ENCODE measurements around the gene CHN2. TPM values are rescaled to one million over a fixed set of nuclear protein-coding genes. Genes with fewer than 3 reads are reported as not detected.

CHN2 gene
- polyA plus RNA-seq, 2 of the 4 experiments (the other 2 are of a cell fraction), result 0.06 TPM; not detected in 1

- POLR2A ChIA-PET, result no interaction called here
- H3K4me3 ChIP-seq, result no peak overlapping the region
- DNase-seq (ENCODE audit: low read depth in 1 of 2, low spot score in 1 of 2) (no peak), ATAC-seq (no peak), FAIRE-seq (no peak)
- TF ChIP-seq CHD2 (IDR thresholded peaks at IDR 0.05; ENCODE audit: low read length, partially characterized antibody), result no peak
- TF ChIP-seq, protein P1, sequence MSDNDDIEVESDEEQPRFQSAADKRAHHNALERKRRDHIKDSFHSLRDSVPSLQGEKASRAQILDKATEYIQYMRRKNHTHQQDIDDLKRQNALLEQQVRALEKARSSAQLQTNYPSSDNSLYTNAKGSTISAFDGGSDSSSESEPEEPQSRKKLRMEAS (IDR thresholded peaks at IDR 0.05), result no peak
- TF ChIP-seq, protein P2, sequence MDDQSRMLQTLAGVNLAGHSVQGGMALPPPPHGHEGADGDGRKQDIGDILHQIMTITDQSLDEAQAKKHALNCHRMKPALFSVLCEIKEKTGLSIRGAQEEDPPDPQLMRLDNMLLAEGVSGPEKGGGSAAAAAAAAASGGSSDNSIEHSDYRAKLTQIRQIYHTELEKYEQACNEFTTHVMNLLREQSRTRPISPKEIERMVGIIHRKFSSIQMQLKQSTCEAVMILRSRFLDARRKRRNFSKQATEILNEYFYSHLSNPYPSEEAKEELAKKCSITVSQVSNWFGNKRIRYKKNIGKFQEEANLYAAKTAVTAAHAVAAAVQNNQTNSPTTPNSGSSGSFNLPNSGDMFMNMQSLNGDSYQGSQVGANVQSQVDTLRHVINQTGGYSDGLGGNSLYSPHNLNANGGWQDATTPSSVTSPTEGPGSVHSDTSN (IDR thresholded peaks at IDR 0.05), result no peak
- no peak for TF ChIP-seq NFE2L2 (conservative IDR thresholded peaks at IDR 0.05; ENCODE audit: low read length)
- TF ChIP-seq SMC3 (IDR thresholded peaks at IDR 0.05), result no peak
- TF ChIP-seq, protein P3, sequence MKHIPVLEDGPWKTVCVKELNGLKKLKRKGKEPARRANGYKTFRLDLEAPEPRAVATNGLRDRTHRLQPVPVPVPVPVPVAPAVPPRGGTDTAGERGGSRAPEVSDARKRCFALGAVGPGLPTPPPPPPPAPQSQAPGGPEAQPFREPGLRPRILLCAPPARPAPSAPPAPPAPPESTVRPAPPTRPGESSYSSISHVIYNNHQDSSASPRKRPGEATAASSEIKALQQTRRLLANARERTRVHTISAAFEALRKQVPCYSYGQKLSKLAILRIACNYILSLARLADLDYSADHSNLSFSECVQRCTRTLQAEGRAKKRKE (CRISPR knock-in tag; IDR thresholded peaks at IDR 0.05; ENCODE audit: low read depth), result no peak
- no peak for TF ChIP-seq POLR2A (IDR thresholded peaks at IDR 0.05; ENCODE audit: low read length)
- no peak for TF ChIP-seq CBX8 (IDR thresholded peaks at IDR 0.05)
- TF ChIP-seq, protein P4, sequence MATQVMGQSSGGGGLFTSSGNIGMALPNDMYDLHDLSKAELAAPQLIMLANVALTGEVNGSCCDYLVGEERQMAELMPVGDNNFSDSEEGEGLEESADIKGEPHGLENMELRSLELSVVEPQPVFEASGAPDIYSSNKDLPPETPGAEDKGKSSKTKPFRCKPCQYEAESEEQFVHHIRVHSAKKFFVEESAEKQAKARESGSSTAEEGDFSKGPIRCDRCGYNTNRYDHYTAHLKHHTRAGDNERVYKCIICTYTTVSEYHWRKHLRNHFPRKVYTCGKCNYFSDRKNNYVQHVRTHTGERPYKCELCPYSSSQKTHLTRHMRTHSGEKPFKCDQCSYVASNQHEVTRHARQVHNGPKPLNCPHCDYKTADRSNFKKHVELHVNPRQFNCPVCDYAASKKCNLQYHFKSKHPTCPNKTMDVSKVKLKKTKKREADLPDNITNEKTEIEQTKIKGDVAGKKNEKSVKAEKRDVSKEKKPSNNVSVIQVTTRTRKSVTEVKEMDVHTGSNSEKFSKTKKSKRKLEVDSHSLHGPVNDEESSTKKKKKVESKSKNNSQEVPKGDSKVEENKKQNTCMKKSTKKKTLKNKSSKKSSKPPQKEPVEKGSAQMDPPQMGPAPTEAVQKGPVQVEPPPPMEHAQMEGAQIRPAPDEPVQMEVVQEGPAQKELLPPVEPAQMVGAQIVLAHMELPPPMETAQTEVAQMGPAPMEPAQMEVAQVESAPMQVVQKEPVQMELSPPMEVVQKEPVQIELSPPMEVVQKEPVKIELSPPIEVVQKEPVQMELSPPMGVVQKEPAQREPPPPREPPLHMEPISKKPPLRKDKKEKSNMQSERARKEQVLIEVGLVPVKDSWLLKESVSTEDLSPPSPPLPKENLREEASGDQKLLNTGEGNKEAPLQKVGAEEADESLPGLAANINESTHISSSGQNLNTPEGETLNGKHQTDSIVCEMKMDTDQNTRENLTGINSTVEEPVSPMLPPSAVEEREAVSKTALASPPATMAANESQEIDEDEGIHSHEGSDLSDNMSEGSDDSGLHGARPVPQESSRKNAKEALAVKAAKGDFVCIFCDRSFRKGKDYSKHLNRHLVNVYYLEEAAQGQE (IDR thresholded peaks at IDR 0.05), result no peak
- TF ChIP-seq, protein P5, sequence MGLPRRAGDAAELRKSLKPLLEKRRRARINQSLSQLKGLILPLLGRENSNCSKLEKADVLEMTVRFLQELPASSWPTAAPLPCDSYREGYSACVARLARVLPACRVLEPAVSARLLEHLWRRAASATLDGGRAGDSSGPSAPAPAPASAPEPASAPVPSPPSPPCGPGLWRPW (IDR thresholded peaks at IDR 0.05), result no peak
- TF ChIP-seq TFCP2L1 (CRISPR knock-in tag; IDR thresholded peaks at IDR 0.05), result no peak
- no peak overlapping the region for H3K27ac ChIP-seq
- CTCF ChIA-PET, result interaction anchor here (0.8 to 1.5 kb wide), 2 partner anchors 10 to 24 kb away, joined by 6 to 8 read pairs; no protein-coding TSS in a partner anchor
- H3K9me3 ChIP-seq, result no peaks in the 10 kb centered on the region
- no peak overlapping the region for H3K4me2 ChIP-seq
- no peaks in the 10 kb centered on the region for H3K4me1 ChIP-seq
- 86% methylated on average over 7 of the region's 7 CpGs for WGBS (ENCODE audit: missing lambda C conversion rate)
These were observed 238.1 kb downstream of the CHN2 start for GRCh38 chr7:29432721-29433120.

GRCh38 chr7:29434380-29434768 is 239.8 kb downstream of the CHN2 start:
- CTCF ChIA-PET, result interaction anchor here (0.6 to 1.5 kb wide), 3 partner anchors 25 to 1925 kb away, joined by 3 read pairs; no protein-coding TSS in a partner anchor
- DNase-seq (ENCODE audit: low read depth in 1 of 2, low spot score in 1 of 2) (no peak), FAIRE-seq (no peak), ATAC-seq (no peak)
- TF ChIP-seq TFCP2L1 (CRISPR knock-in tag; IDR thresholded peaks at IDR 0.05), result no peak
- no peak for TF ChIP-seq HDAC2 (IDR thresholded peaks at IDR 0.05)
- TF ChIP-seq MAZ (IDR thresholded peaks at IDR 0.05; ENCODE audit: borderline replicate concordance, low read depth, low read length), result no peak
- TF ChIP-seq, protein P6, sequence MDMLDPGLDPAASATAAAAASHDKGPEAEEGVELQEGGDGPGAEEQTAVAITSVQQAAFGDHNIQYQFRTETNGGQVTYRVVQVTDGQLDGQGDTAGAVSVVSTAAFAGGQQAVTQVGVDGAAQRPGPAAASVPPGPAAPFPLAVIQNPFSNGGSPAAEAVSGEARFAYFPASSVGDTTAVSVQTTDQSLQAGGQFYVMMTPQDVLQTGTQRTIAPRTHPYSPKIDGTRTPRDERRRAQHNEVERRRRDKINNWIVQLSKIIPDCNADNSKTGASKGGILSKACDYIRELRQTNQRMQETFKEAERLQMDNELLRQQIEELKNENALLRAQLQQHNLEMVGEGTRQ (IDR thresholded peaks at IDR 0.05), result no peak
- TF ChIP-seq KDM1A (IDR thresholded peaks at IDR 0.05; ENCODE audit: low read depth), result no peak
- TF ChIP-seq, protein P7, sequence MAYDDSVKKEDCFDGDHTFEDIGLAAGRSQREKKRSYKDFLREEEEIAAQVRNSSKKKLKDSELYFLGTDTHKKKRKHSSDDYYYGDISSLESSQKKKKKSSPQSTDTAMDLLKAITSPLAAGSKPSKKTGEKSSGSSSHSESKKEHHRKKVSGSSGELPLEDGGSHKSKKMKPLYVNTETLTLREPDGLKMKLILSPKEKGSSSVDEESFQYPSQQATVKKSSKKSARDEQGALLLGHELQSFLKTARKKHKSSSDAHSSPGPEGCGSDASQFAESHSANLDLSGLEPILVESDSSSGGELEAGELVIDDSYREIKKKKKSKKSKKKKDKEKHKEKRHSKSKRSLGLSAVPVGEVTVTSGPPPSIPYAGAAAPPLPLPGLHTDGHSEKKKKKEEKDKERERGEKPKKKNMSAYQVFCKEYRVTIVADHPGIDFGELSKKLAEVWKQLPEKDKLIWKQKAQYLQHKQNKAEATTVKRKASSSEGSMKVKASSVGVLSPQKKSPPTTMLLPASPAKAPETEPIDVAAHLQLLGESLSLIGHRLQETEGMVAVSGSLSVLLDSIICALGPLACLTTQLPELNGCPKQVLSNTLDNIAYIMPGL (CRISPR knock-in tag; IDR thresholded peaks at IDR 0.05; ENCODE audit: borderline replicate concordance), result no peak
- TF ChIP-seq FOSL2 (IDR thresholded peaks at IDR 0.05), result no peak
- TF ChIP-seq FOSL2 (CRISPR knock-in tag; IDR thresholded peaks at IDR 0.05), result no peak
- no peak for TF ChIP-seq HOXB5 (CRISPR knock-in tag; IDR thresholded peaks at IDR 0.05)
- 91% methylated on average over 2 of the region's 2 CpGs for WGBS (ENCODE audit: missing lambda C conversion rate)
- Histone ChIP-seq H3K4me1 (no peaks in the 10 kb centered on the region), H3K4me3 (no peak overlapping the region), H3K9me3 (no peaks in the 10 kb centered on the region), H3K4me2 (no peak overlapping the region), H3K27ac (no peak overlapping the region)
- POLR2A ChIA-PET, result no interaction called here

Data from A549 (cell line).